Measurements from ENCODE around the gene SEPTIN1.

SEPTIN1 gene

GRCh38 chr16:30382111-30382881, at the start of gene SEPTIN1:
Gene SEPTIN1 (minus strand): TSS chr16:30382561. CDS start chr16:30382542, 19 bp downstream.
- DNase-seq: no peak

GRCh38 chr16:30430428-30430970, 48.1 kb upstream of the SEPTIN1 start:
- no peak for DNase-seq

- DNase-seq: peak; percentile 100
These were observed 47.5 kb upstream of the SEPTIN1 start, which contains the start of gene DCTPP1 for GRCh38 chr16:30429678-30430427. Gene DCTPP1 (minus strand): TSS chr16:30430030. CDS start chr16:30429980, 50 bp downstream.

DNA sequence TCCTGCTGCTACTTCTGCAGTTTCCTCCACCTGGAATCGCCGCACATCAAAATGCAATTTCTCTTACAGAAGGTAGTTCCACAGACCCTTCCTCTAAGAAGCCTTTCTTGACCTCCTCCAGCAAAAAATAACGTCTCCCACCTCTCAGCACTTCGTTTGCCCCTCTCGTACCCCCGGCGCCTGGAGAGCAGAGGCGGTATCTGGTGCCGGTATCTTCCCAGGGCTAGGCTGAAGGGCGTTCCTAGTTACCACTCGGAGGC, 47.0 kb upstream of the SEPTIN1 start:
- no peak for DNase-seq

- DNase-seq: no peak
These were observed 45.7 kb upstream of the SEPTIN1 start for GRCh38 chr16:30428055-30428454.

GRCh38 chr16:30421010-30421409, 38.6 kb upstream of the SEPTIN1 start:
- DNase-seq: no peak

DNA sequence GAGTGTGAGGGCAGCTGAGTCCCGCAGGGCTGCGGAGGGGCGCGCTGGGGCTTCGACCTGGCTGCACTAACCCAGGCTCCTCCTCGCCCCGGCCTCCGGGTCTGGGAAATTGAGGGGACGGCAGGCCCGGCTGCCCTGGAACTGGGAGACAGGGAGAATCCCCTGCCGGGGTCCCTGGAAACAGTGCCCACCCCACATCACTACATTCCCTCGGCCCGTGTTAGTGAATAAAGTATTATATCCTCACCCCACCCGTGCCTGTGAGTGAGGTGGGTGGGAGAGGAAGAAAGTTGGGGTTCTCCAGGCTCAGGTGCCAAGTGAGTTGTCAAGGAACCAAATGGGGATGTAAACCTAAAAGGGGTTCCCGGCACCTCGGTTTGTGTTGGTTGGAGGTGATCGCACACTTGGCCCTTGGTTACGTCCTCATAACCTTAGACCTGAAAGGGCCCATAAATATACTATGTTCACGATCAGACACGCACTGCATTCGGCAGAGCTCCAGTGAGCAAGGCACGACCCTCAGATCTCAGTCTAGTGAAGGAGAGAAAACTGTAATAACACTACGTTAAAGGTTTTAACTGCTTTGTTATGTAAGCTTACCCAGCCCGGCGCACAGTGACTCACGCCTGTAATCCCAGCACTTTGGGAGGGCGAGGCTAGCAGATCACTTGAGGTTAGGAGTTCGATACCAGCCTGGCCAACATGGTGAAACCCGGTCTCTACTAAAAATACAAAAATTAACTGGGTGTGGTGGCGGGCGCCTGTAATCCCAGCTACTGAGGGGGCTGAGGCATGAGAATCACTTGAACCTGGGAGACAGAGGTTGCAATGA, 36.2 kb upstream of the SEPTIN1 start:
- no peak for DNase-seq

- DNase-seq: peak; percentile 91
These were observed 35.4 kb upstream of the SEPTIN1 start for GRCh38 chr16:30417529-30418349.

GRCh38 chr16:30416624-30417528, 34.5 kb upstream of the SEPTIN1 start:
- DNase-seq: no peak

GRCh38 chr16:30416047-30416603, 33.8 kb upstream of the SEPTIN1 start:
- DNase-seq: no peak

GRCh38 chr16:30414159-30414558, 31.8 kb upstream of the SEPTIN1 start:
- DNase-seq: no peak

GRCh38 chr16:30413112-30413806, 30.9 kb upstream of the SEPTIN1 start:
- no peak for DNase-seq

DNA sequence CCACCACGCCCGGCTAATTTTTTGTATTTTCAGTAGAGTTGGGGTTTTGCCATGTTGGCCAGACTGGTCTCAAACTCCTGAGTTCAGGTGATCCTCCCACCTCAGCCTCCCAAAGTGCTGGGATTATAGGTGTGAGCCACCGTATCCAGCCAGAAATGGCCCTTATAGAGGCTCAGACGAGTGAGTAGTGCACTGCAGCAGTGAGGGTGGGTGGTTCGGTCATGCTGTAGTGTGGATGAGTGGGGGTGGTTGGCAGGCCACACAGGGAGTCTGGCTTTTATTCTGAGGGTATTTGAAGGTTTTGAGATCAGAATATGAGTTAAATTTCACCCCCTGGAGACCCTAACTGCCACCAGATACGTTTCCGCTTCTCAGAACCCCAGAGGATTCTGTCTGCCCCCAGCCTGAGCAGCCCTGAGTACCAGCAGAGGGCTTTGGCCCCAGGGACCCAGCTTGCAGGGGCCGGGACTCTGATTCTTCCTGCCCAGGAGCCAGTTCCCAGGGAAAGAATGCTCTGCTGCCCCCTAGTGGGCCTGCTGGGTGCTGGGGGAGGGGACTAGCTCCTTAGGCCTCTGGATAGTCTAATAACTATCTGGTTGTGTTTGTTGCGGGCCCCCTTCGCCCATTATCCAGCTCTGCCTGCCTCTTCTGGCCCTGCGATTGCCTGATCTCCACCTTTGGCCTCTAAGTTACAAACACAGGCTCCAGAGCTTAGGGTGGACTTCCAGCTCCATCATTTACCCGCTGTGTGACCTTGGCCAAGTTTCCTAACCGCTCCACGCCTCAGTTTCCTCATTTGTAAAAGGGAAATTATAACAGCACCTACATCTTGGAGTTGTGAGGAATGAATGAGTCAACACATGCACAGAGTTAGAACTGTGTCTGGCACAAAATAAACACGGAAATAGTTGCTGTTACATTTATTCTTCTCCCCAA, 27.0 kb upstream of the SEPTIN1 start:
- DNase-seq: peak; percentile 82

DNA sequence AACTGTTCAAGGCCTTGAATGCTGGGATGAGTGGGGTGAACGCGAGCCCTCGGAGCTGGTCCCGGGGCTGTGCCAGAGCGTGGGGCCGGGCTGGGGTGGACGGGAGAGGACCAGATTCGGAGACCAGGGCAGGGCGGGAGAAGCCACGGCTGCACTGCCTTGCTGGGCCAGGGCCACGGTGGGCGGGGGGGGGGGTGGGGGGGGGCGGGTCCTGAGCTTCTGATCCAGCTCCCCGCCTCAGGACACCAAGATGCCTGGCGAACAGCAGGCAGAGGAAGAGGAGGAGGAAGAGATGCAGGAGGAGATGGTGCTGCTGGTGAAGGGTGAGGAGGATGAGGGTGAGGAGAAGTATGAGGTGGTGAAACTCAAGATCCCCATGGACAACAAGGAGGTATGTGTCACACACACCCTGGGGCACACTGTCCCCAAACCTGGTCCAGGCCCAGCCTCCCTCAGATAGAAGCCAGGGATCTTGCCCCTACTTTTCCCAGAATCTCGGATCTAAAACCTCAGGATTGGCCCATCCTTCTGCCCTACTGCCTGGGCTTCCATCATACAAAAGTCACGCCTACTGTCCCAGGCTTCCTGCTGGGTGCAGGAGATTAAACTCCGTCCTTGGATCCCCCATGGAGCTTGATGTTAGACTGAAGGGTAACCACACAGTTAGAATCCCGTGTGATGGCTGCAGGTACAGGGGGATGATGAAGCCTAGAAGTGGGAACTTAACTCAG, 25.6 kb upstream of the SEPTIN1 start:
- DNase-seq: no peak

DNA sequence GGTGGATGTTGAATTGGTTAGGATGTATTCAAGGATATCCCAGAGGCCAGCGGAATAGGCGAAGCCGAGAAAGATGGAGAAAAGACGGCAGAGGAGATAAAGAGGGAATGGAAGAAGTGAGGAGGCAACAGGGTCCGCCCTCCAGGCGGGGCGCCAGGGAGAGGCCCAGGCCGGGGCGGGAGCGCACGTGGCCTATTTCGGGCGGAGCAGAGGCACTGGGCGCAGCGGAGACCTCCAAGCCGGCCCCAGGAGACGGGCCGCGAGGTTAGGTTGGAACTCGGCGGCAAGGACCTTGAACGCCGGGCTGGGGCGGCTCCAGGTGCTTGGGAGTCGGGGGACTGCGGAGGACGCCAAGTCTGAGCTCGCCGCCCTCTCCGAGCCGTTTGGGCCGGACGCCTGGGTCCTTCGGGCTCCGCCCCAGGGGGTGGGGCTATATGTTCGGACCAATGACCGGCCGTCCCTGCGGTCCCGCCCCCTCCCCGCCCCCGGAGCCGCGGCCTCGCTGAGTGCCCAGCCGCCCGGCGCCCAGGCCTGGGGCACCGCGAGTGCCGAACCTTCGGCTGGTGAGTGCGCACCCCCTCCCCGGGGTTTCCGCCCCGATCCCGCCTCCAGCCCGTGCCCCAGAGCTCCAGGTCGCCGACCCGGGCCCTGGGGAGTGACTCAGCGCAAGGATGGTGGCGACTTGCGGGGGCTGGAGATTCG, 24.9 kb upstream of the SEPTIN1 start, which contains the start of gene ZNF771:
TSS of gene ZNF771 (plus strand) at position 505 of the 702 bp plus-strand sequence. CDS start 448 bp downstream, outside the sequence.
- DNase-seq: peak; percentile 89

GRCh38 chr16:30406795-30407101, 24.4 kb upstream of the SEPTIN1 start:
- no peak for DNase-seq

- no peak for DNase-seq
These were observed 19.5 kb upstream of the SEPTIN1 start for GRCh38 chr16:30401768-30402425.

Measured in NCI-H1092 treated with DMSO at 0.1 percent for 48 hours (cell line).